NCI-H1417 (cell line): Measurements from ENCODE around the gene HSD11B2.

Experiments used
- DNase-seq, 3 experiments: peaks; one replicate each; lab custom pipeline; 2025; lab: John Stamatoyannopoulos, UW

HSD11B2 gene

DNA sequence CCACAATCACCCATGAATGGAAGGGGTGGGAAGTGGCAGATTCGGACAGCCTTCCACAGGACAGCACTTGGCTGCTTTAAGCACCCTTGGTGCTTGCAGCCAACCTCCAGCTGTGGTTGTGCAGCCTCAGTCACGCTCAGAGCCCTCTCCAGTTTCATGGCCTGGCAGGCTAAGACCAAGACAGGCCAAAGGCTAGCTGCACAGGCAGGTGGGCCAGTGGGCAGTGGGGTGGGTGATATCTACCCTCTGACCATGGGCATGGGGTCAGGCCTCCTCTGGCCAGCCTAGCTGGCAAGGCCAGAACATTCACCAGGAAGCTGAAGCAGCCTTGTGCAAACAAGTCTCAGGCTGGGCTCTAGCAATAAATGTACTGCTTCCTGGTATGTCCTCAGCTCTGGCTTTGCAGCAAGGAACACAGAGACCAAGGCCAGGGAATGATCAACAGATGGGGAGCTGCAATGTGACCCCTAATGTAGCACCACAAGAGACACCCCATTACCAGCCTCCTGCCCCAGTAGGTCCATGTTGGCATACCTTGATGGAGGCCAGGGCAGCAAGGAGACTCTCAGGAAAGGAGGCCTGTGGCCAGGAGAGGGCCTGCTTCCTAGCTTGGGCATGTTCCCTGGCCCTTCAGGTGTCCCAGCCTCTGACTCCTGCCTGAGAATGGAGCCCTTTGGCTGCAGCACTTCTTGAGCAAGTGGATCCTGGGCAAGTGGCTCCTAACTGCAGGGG is 20.9 kb downstream of the HSD11B2 start:
- DNase-seq = no peak

DNA sequence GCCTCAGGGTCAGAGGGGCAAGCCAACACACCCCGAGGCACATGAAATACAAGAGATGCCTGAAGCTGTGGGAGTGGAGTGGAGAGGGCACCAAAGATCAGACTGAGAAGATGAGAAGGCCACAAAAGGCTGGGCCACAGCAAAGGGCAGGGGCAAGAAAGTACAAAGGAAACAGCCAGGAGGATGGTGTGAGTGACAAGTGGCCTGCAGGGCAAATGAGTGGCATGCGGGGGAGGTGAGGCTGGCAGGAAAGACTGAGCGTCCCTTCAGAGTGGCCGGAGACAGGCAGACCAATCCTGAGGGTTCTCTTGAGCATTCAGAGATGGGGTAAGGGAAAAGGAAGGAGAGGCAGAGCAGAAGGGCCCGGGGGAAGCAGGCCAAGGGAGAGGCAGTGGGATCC is 23.2 kb downstream of the HSD11B2 start:
- DNase-seq = no peak

DNA sequence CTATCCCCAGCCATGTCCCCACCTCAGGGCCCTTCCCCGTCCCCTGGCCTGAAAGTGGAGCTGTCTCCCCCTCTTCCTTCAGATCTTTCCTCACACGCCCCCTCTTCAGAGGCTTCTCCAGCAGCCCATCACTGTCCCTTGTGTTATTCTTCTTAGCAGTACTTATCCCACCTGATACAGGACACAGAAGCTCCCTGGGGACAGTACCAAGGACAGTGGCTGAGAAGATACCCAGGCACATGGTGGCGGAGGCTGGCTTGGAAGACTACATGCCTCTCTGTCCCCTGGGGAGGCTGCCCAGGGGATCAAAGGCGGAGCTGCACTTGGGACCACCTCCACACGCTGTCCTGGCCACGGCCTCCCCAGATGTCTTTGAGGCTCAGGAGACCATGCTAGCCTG is 23.9 kb downstream of the HSD11B2 start:
- DNase-seq = no peak

DNA sequence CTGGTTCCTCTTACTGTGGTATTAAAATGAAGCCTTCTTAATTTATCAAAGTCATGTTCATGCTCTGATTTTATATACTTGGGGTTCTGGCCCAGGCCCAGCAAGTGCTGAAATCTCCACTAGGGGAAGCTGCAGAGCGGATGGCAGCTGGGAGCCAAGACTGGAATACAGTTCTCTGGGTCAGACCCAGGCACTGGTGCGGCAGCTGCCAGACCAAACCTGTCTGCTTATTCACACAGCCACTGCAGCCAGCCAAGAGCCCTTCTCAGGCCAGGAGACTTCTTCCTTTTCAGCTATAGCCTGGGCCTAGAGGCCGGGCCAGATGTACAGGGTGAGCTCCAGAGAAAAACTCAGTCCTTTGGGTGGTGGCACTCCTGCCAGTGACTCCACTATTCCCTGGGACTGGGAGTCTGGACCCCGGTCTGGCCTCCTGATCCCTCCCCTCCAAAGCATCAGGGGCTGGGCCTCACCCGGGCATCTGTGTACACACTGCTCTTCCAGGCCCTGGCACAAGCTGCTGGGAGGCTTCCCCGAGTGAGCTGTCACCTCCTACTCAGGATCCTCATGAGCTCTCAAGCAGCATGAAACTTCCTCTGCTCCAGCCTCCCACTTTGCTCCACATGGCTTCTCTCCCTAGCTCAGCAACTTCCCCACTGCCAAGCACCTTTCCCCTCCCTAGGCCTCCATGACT is 25.6 kb downstream of the HSD11B2 start:
- no peak for DNase-seq

DNA sequence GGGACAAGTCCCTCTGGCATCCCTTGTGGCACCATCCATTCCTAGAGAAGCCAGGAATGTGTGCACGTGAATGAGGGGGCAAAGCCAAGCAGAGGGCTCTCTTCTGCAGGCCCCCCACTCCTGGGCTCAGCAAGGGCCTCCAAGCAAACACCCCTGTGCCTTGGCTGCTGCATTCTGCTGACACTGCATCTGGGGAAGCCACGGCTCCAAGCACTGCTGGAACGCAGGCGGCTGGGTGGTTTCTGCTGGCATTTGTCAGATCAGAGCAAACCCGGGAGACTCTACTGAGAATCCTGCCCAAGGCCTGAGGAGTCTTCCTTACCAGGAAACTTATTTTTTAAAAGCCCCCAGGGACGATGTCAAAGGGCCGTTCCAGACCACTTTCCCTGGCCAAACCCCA is 26.7 kb downstream of the HSD11B2 start:
- no peak for DNase-seq

DNA sequence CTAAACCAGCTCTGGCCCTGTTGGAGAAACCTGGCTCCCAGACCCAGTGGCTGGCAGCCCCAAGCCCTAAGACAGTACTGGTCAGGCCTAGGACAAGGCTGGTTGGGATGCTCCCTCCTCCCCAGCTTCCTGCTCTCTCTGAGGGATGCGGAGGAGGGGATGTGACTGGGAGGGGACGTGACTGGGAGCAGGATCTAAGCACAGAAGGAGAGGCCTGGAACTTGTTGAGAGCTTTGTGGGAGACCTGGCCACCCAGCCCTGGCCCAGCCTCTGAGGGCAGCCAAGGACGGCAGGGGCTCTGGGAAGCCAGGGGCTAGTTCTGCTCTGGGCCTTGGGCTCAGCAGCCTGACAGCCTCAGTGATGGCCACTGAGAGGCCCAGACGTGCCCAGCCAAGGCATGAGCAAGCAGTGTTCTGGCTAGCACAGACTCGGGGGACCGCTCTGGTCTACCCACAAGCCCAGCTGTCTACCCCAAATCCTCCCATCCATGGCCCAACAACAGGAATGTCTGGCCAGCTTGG is 27.3 kb downstream of the HSD11B2 start:
- no peak for DNase-seq

DNA sequence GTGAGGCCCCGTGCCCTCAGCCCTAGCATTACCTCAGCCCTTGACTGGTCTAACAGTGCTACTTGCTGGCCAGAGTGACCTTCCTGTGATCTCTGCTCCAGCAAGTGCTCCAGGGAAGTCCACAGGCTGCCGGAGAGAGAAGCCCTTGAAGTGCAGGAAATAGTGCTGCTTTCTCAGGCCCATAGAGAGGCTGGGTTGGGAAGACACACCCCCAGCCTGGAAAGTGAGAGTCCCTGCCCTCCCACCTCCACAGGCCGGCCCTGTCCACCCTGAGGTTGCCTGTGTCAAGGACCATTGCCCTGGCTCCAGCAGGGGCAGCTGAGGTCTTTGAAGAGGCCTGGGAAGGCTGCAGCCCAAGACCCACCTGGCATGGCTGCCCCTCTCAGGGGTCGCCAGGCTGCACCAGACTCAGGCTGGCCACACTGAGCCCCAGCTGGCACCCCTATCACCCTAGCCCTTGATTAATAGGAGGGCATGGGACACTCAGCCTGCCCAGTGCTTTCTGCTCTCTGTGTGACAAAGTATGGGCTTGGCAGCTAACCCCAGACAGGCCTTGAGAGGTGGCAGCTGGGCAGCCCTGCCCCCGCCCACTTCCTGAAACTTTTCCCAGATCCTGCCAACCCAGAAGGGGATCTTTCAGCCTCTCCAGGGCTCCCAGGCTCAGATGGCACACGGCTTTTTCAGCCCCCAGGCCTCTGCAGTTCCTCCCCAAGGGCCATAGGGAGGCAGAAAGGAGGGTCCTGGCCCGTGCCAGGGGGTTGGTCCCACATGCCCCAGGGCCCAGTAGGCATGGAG is 28.3 kb downstream of the HSD11B2 start:
- no peak for DNase-seq

DNA sequence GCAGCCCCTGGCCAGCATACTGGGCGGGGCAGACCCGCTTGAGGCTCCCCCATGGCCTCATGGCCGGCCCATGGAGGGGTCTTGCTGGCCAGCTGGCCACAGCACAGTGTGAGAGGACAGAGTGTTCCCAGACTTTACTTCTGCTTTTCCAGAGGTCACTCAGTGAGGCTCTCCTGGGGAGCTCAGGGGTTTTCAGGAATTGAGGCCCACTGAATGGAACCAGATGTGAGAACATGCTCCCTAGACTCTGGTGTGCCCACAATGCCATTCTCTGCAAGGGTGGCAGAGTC is 28.9 kb downstream of the HSD11B2 start:
- no peak for DNase-seq

DNA sequence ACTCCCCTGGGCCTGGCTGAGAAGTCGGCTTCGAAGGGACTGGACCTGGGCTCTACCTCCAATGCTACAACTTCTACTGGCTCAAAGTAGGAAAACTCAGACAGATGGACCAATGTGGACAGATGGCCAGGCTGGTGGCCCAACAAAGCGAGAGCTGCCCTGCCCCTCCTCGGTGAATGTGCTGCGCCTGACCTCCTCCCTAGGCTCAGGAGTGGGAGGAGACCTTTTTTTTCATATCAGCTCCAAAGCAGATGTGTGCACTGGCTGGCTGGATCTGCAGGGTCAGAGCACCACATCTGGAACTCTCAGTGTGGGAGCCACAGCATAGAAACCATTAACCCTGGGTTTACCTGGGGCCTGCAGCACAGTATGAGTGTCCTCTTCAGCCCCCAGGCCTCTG is 29.2 kb downstream of the HSD11B2 start:
- DNase-seq = no peak

DNA sequence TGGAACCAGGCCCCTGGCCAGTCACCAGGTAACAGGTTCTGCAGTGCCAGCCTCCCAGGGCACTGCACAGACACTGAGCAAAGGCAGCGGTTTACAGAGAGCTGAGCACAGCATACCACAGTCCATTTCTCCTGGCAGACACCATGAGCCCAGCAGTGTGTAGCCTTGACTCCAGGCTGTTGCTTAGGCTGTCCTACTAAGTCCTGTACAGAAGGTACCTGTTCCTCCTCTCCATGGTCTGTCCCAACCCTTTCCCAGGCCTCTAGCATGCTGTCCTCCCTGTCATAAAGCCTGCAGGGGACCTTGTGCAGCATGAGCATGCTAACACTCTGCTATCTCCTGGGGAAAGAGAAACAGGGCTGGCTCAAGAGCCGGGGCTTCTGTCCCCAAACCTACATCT is 30.0 kb downstream of the HSD11B2 start:
- no peak for DNase-seq

DNA sequence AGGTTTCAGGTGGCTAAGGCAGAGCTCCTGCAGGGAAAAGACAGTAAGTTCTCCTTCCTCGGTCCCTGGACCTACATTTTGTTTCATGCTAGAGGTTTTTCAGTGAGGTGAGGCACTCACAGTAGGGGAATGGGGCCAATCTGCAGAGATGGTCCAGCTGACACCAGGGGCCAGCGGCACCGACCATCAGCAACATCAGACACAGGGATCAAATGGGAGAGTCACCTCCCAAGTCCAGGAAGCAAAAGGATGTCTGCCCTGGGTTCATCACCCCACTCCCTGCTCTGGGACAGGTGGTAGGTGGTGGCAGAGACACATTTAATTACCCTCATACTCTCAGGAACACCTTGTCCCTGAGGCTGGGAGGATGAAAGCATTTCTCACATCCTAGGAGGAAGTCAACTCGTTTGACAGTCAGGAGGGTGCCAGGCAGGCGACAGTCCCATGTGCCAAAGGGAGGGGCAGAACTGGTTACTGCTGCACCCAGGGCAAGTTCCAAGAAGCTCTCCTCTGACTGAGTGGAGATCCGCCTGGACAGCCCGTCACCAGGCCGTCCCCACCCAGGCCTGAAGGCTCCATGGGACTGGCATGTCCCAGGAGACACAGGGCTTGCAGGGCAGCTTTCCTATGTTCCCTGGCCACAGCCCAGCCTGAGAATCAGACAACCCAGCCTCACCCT is 30.8 kb downstream of the HSD11B2 start:
- no peak for DNase-seq

DNA sequence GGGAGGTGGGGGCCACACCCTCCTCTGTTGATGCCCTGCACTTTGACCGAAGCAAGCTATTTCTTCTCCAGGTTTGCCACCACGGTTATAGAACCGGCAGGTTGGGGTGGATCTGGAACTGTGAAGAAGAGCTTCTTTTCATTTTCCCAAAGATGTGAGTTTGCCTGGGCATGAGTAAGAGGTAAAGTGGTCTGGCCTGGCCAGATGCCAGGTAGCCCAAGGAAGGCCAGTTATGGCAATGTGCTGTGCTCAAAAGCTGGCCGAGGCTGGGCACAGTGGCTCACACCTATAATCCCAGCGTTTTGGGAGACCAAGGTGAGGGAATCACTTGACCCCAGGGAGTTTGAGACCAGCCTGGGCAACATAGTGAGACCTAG is 31.3 kb downstream of the HSD11B2 start:
- no peak for DNase-seq

DNA sequence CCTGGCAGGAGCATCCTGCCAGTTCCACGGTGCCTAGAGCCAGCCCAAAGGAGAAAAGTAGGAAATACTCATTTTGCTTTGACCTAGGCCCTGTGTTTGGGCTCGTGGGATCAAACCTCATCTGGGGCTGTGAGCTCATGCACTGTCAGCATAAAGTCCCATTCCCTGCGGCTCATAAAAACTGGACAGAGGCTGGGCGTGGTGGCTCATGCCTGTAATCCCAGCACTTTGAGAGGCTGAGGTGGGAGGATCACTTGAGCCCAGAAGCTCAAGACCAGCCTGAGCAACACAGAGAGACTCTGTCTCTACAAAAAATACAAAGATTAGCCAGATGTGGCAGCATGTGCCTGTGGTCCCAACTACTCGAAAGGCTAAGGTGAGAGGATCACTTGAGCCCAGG is 32.1 kb downstream of the HSD11B2 start:
- no peak for DNase-seq

DNA sequence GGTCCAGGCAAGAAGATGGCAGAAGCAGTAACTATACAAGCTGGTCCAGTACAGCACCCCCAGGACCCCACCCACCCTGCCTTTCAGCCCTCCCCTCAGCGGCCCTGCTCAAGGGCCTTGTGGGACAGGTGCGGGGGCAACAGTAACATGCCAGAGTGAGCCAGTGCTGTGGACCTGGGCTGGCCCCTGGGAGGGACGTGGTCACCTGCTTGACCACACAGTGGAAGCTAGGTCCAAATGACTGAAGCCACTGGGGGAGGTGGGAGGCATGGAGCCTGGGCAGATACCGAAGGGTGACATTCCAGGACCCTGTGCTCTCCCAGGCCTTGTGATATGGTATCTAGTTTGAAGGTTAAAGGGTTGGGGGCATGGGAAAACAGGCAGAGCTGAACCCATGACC is 32.8 kb downstream of the HSD11B2 start:
- DNase-seq = no peak

DNA sequence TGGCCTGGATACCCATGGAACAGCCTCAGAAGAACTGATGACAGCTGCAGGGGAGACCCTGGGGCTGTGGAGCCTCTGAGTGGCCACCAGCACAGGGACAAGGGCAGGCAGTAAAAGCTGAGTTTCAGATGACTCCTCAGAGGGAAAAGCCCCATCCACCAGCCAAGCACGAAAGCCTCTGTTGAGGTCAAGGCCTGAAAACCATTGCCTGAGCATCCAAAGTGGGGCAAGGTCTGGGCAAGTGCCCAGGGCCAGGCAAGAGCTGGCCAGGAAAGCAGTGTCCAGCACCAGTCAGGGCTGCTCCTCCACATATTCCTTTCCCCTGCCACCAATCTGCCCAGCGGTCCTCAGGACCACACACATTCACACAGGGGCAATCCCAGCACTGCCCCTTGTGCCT is 33.6 kb downstream of the HSD11B2 start:
- DNase-seq = no peak

DNA sequence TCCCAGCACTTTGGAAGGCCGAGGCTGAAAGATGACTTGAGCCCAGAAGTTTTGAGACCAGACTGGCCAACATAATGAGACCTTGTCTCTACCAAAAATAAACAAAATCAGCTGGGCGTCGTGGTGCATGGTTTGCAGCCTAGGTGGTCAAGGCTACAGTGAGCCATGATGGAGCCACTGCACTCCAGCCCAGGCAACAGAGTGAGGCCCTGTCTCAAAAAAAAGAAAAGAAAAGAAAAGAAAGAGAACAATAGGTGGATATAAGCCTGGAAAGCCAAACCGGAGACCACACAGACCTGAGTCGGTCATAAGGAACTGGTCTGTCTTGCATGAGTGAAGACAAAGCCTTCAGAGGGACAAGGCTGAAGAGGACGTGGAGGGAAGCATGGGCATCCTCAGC is 35.7 kb downstream of the HSD11B2 start:
- DNase-seq = no peak

DNA sequence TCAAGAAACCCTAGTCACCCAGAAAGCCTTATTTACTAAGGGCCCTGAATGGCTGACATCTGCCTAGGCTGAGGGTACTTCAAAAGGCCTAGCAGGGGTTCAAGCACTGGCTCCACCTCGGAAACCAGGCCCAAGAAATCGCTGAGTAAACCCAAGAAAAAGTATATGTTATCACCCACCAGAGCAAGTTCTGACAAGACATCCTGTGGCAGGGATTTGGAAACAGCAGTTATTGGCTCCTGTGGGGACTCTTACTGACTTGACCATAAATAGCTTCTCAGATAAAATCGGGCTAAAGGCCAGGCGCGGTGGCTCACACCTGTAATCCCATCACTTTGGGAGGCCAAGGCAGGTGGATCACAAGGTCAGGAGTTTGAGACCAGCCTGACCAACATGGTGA is 37.8 kb downstream of the HSD11B2 start:
- no peak for DNase-seq

DNA sequence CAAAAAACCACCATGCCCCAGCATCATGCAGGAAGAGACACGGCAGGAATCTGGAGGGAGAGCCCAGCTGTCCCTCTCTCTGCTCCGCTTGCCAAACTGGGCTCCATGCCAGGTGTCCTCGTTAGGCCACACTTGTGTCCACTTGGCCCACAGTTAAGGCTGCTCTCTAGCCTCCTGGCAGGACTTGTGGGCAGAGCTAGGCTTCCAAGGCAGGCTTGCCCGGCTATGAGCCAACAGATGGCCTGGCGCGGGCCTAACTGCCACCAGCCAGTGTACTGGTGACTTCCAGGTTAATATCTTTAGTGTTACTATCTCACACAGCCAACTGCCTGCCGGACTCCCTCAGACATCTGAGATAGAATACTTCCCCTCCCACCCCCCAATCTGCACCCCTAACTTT is 39.4 kb downstream of the HSD11B2 start:
- DNase-seq = peak; percentile 17 to 75 (median 34)

DNA sequence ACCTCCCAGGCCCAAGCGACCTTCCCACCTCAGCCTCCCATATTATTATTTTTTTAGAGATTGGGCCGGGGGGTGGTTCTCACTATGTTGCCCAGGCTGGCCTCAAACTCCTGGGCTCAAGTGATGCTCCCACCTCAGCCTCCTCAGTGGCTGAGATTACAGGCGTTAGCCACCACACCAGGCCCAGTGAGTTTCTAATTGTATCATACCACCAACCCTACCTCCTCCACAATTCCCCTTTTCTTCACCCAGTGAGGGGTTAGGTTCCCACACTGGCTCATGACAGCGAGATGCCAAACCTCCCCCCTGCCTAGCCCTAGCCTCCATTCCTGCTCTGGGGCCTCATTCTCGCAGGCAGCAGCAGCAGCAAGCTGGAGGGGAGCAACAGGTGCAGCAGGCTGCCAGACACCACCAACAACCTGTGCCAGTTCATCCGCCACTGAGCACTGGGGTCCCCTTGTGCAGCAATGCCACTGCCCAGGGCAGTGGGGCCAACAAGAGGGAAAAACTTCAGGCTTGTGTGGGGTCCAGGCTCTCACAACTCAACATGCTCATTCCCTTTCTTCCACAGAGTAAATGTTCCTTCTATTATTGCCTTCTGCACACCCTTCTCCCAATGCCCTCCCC is 41.0 kb downstream of the HSD11B2 start:
- DNase-seq = no peak

DNA sequence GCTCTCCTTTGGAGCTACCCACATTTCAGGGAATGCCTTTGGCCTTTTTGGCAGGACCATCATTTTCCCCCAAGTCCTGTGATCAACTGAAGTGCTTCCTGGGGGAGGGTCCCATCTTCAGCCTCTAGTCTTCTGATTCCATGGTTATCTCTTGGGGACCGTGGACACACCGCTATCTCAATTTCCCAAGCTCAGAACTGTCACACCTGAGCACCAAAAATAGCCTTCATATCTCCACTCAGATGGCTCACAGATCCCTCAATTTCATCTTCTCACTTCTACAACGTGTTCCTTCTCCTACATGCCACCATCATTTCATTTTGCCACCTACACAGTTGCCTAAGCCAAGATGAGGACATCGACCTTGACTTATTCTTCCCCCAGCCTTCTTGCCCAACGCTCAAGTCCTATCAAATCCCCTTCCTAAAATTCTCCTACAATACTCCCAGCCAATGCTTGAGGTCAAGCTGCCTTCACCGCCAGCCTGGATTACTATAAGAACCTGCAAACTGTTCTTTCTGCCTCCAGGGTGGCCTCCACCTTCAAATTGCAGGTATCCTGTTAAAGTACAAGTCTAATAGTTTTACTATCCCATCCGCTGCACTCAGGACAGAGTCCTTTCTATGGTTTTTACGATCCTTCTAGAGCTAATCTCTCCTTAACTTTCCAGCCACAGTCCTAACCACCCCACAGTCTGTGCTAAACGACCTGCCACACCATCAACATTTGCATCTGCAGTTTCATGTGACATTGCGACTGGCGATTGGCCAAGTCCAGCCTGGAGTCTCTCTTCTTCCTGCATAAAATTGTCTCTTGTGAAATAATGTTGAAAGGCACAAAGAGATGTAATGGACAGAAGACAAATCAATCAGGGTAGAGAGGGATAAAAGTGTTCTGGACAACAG is 43.9 kb downstream of the HSD11B2 start:
- peak in 1 of 3 experiments; percentile 19 for DNase-seq

DNA sequence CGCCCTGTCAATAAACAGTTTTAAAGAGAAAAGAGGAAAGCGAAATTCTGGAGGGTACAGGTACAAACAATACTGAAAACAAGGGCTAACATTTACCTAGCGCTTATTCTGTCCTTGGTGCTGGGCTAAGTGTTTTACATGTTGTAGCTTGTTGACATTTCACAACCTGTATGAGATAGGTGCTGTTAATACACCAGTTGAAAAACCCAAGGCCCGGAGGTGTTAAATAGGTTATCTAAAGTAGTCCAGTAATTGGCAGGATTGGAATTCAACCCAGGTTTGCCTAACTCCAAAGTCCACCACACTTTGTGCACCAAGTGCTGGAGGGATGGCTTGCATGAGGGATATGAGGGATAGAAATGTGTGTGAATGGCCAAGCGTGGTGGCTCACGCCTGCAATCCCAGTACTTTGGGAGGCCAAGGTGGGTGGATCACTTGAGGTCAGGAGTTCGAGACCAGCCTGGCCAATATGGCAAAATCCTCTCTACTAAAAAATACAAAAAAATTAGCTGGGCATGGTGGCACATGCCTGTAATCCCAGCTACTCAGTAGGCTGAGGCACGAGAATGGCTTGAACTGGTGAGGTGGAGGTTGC is 47.1 kb downstream of the HSD11B2 start:
- DNase-seq = no peak
